ENCODE results near the gene KIF26B.

DNA sequence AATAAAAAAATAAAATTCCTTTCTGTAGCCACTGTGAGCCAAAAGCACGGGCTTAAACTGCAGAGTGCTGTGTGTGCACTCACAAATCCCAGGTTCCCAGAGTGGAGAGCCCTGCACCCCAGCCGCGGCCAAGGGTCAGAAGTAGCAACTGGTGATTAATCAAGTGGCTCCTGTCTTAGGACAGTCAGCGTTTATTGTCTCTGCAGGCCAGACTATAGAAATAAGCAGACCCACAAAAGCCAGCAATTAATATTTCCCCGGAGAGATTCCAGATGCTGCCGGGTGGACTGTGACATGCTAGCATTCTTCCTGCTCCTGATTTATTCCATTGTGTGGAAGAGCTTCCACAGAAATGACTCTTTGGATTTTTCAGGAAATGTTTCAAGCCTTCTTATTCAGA lies 412.2 kb downstream of the KIF26B start:
- no peak for TF ChIP-seq POLR2A (IDR thresholded peaks at IDR 0.05)
- TF ChIP-seq, protein P1, sequence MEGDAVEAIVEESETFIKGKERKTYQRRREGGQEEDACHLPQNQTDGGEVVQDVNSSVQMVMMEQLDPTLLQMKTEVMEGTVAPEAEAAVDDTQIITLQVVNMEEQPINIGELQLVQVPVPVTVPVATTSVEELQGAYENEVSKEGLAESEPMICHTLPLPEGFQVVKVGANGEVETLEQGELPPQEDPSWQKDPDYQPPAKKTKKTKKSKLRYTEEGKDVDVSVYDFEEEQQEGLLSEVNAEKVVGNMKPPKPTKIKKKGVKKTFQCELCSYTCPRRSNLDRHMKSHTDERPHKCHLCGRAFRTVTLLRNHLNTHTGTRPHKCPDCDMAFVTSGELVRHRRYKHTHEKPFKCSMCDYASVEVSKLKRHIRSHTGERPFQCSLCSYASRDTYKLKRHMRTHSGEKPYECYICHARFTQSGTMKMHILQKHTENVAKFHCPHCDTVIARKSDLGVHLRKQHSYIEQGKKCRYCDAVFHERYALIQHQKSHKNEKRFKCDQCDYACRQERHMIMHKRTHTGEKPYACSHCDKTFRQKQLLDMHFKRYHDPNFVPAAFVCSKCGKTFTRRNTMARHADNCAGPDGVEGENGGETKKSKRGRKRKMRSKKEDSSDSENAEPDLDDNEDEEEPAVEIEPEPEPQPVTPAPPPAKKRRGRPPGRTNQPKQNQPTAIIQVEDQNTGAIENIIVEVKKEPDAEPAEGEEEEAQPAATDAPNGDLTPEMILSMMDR (IDR thresholded peaks at IDR 0.05), result no peak
